Natural killer cell (primary cell): ENCODE data around the gene LRTM1. TPM values are rescaled to one million over a fixed set of nuclear protein-coding genes. Genes with fewer than 3 reads are reported as not detected.

Source experiments
- ATAC-seq, 3 donors: fragments of 150-1000 bp in 2 of 3; fragments of 200-7000 bp in 1 of 3; cut with Tn5 transposase; 1 replicate in 1 of 3; 2 replicates in 2 of 3; pipeline ENCODE4 v1.10.0; 2021; ENCODE audit warnings: mild to moderate bottlenecking in 2 of 3, moderate library complexity in 2 of 3
- DNase-seq, 2 donors: peaks; one replicate each; pipeline versions ENCODE4 v3.0.0 to v3.0.0-alpha.2; 2013 to 2021; ENCODE audit warnings: mixed read lengths in 1 of 2
- H3K27ac ChIP-seq: one replicate; pipeline ENCODE4 v1.5.1; 2013; ENCODE audit warnings: mild to moderate bottlenecking, low read length
- H3K27me3 ChIP-seq: one replicate; pipeline ENCODE4 v1.6.1; 2013; ENCODE audit warnings: low read length; ENCODE audit not compliant: control insufficient read depth, insufficient read depth
- H3K36me3 ChIP-seq: one replicate; pipeline ENCODE4 v1.6.1; 2013; ENCODE audit warnings: low read length; ENCODE audit not compliant: control insufficient read depth, insufficient read depth
- H3K4me1 ChIP-seq: one replicate; pipeline ENCODE4 v1.6.1; 2013; ENCODE audit warnings: low read length; ENCODE audit not compliant: control insufficient read depth, insufficient read depth
- H3K4me3 ChIP-seq: one replicate; pipeline ENCODE4 v1.5.1; 2013; ENCODE audit warnings: low read length
- H3K9me3 ChIP-seq: one replicate; pipeline ENCODE4 v1.6.1; 2013; ENCODE audit warnings: low read length; ENCODE audit not compliant: control insufficient read depth, insufficient read depth
- H3K27ac Mint-ChIP-seq, 2 donors: one replicate each; pipeline ENCODE4 v1.8.0; 2022; ENCODE audit warnings: mild to moderate bottlenecking in 2 of 2, mixed read lengths in 2 of 2, moderate library complexity in 1 of 2
- H3K27me3 Mint-ChIP-seq, 2 donors: one replicate each; pipeline ENCODE4 v1.8.0; 2022; ENCODE audit warnings: low read depth in 2 of 2, mixed read lengths in 2 of 2
- H3K36me3 Mint-ChIP-seq: one replicate; pipeline ENCODE4 v1.8.0; 2022; ENCODE audit warnings: mixed read lengths
- H3K4me1 Mint-ChIP-seq, 2 donors: one replicate each; pipeline ENCODE4 v1.8.0; 2022; ENCODE audit warnings: mixed read lengths in 2 of 2
- H3K4me3 Mint-ChIP-seq: one replicate; pipeline ENCODE4 v1.8.0; 2022; ENCODE audit warnings: mild to moderate bottlenecking, moderate library complexity, mixed read lengths
- H3K9me3 Mint-ChIP-seq, 2 donors: one replicate each; pipeline ENCODE4 v1.8.0; 2022; ENCODE audit warnings: mixed read lengths in 2 of 2
- CTCF ChIP-seq: fragments of 200-600 bp; IDR thresholded peaks from one replicate; pipeline ENCODE4 v1.8.0; 2022; ENCODE audit warnings: antibody characterized with exemption
- WGBS: methylation state at CpG from one replicate; pipeline ENCODE4 v1.1.7; 2013; ENCODE audit warnings: missing lambda C conversion rate; ENCODE audit not compliant: insufficient coverage; 5-methylcytosine and 5-hydroxymethylcytosine counted together
- intact Hi-C: fragments of 100-400 bp; cut with micrococcal nuclease; formaldehyde crosslinking; loops from one replicate; pipeline ENCODE4 v1.14.2; 2022
- total RNA-seq, 4 donors: library from RNA; stranded (reverse); fragments of 120-200 nt in 1 of 4; gene quantifications; one replicate each; pipeline versions ENCODE4 v1.2.3 to v1.2.4, GENCODE V29; 2013 to 2022

Gene LRTM1
- total RNA-seq, 3 donors from 2014 or later (not counting 1 experiment from before 2014, with no cell fraction given), result not detected

GRCh38 chr3:54901906-54902685 lies 25.8 kb downstream of the LRTM1 start:
- DNase-seq, result no peak
- H3K4me1 Mint-ChIP-seq, result no peaks in the 10 kb centered on the region
- H3K27ac Mint-ChIP-seq, result no peak overlapping the region
- intact Hi-C loops, result no loop called here
- no peak for ATAC-seq
- Histone ChIP-seq H3K27ac (no peak overlapping the region), H3K27me3 (no peaks in the 10 kb centered on the region), H3K4me1 (no peaks in the 10 kb centered on the region), H3K36me3 (no peaks in the 10 kb centered on the region), H3K4me3 (no peak overlapping the region), H3K9me3 (no peaks in the 10 kb centered on the region)
- WGBS, result 79% methylated on average over 4 of the region's 4 CpGs
- H3K9me3 Mint-ChIP-seq, result peaks cover 0 to 4% of the 10 kb centered on the region in 2 donors
- H3K27me3 Mint-ChIP-seq, result no peaks in the 10 kb centered on the region
- TF ChIP-seq CTCF, result no peak
- H3K4me3 Mint-ChIP-seq, result no peak overlapping the region
- H3K36me3 Mint-ChIP-seq, result no peaks in the 10 kb centered on the region

- peaks cover 0 to 2% of the 10 kb centered on the region in 2 donors for H3K9me3 Mint-ChIP-seq
- Histone ChIP-seq H3K27ac (no peak overlapping the region), H3K9me3 (no peaks in the 10 kb centered on the region), H3K27me3 (no peaks in the 10 kb centered on the region), H3K4me3 (no peak overlapping the region), H3K4me1 (no peaks in the 10 kb centered on the region), H3K36me3 (no peaks in the 10 kb centered on the region)
- 83% methylated on average over 8 of the region's 8 CpGs for WGBS
- no peaks in the 10 kb centered on the region for H3K4me1 Mint-ChIP-seq
- intact Hi-C loops, result no loop called here
- H3K4me3 Mint-ChIP-seq, result no peak overlapping the region
- no peaks in the 10 kb centered on the region for H3K27me3 Mint-ChIP-seq
- no peak for DNase-seq
- no peak for TF ChIP-seq CTCF
- no peak overlapping the region for H3K27ac Mint-ChIP-seq
- no peaks in the 10 kb centered on the region for H3K36me3 Mint-ChIP-seq
- no peak for ATAC-seq
Measured at GRCh38 chr3:54900838-54901591, 26.8 kb downstream of the LRTM1 start.

- H3K9me3 Mint-ChIP-seq, result peaks cover 0 to 4% of the 10 kb centered on the region in 2 donors
- no peak overlapping the region for H3K4me3 ChIP-seq
- no peaks in the 10 kb centered on the region for H3K36me3 Mint-ChIP-seq
- H3K36me3 ChIP-seq, result no peaks in the 10 kb centered on the region
- no peaks in the 10 kb centered on the region for H3K4me1 ChIP-seq
- intact Hi-C loops, result no loop called here
- H3K27me3 ChIP-seq, result no peaks in the 10 kb centered on the region
- whole genome bisulfite sequencing, result 89% methylated on average over 5 of the region's 6 CpGs
- DNase-seq (no peak), ATAC-seq (no peak)
- no peak for TF ChIP-seq CTCF
- no peak overlapping the region for H3K27ac Mint-ChIP-seq
- H3K4me3 Mint-ChIP-seq, result no peak overlapping the region
- H3K27me3 Mint-ChIP-seq, result no peaks in the 10 kb centered on the region
- H3K4me1 Mint-ChIP-seq, result no peaks in the 10 kb centered on the region
- no peak overlapping the region for H3K27ac ChIP-seq
- no peaks in the 10 kb centered on the region for H3K9me3 ChIP-seq
Measured at GRCh38 chr3:54899273-54899672, 28.6 kb downstream of the LRTM1 start.
